Progenitor cell of endocrine pancreas (in vitro differentiated cells): ENCODE results near the gene GTF2IRD1. TPM values are rescaled to one million over a fixed set of nuclear protein-coding genes. Genes with fewer than 3 reads are reported as not detected.

Experiments used
- DNase-seq: peaks from one replicate; pipeline ENCODE4 v3.0.0; 2021; ENCODE audit warnings: low spot score; ENCODE audit not compliant: unreplicated experiment
- H3K27ac Mint-ChIP-seq: 2 replicates; pipeline ENCODE4 v1.8.0; 2021; ENCODE audit warnings: mild to moderate bottlenecking, moderate library complexity, mixed read lengths
- H3K27me3 Mint-ChIP-seq: 2 replicates; pipeline ENCODE4 v1.8.0; 2021; ENCODE audit warnings: mixed read lengths
- H3K36me3 Mint-ChIP-seq: 2 replicates; pipeline ENCODE4 v1.8.0; 2022; ENCODE audit warnings: mixed read lengths; ENCODE audit not compliant: insufficient read depth
- H3K4me1 Mint-ChIP-seq: 2 replicates; pipeline ENCODE4 v1.8.0; 2021; ENCODE audit warnings: low read depth, mixed read lengths
- H3K4me3 Mint-ChIP-seq: 2 replicates; pipeline ENCODE4 v1.8.0; 2021; ENCODE audit warnings: low read depth, mild to moderate bottlenecking, moderate library complexity, mixed read lengths
- H3K9me3 Mint-ChIP-seq: 2 replicates; pipeline ENCODE4 v1.8.0; 2021; ENCODE audit warnings: low read depth, mixed read lengths
- total RNA-seq: library from RNA; stranded (reverse); gene quantifications from 2 replicates; pipeline ENCODE4 v1.2.1, GENCODE V29; 2021
- TF ChIP-seq, protein P1 (sequence below): fragments of 200-600 bp; sonication (generic); IDR thresholded peaks from one replicate; pipeline ENCODE4 v1.5.0; 2021; ENCODE audit warnings: antibody characterized with exemption, mild to moderate bottlenecking; ENCODE audit not compliant: unreplicated experiment

The GTF2IRD1 gene
- total RNA-seq, 1 donor from 2014 or later: 60.7 TPM

DNA sequence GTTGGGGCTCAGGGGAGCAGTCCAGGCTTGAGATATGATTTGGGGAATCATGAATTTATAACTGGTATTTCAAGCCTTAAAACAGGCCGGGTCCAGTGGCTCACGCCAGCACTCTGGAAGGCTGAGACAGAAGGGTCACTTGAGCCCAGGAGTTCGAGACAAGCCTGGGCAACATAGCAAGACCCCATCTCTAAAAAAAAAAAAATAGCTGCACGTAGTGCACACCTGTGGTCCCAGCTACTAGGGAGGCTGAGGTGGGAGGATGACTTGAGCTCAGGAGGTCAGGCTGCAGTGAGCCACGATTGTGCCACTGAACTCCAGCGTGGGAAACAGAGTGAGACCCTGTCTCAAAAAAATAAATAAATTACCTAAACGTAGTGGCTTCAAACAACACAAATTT, 122.1 kb downstream of the GTF2IRD1 start:
- Mint-ChIP-seq H3K4me1 (peaks cover 15% of the 10 kb centered on the region), H3K4me3 (no peak overlapping the region)
- TF ChIP-seq, protein P1, sequence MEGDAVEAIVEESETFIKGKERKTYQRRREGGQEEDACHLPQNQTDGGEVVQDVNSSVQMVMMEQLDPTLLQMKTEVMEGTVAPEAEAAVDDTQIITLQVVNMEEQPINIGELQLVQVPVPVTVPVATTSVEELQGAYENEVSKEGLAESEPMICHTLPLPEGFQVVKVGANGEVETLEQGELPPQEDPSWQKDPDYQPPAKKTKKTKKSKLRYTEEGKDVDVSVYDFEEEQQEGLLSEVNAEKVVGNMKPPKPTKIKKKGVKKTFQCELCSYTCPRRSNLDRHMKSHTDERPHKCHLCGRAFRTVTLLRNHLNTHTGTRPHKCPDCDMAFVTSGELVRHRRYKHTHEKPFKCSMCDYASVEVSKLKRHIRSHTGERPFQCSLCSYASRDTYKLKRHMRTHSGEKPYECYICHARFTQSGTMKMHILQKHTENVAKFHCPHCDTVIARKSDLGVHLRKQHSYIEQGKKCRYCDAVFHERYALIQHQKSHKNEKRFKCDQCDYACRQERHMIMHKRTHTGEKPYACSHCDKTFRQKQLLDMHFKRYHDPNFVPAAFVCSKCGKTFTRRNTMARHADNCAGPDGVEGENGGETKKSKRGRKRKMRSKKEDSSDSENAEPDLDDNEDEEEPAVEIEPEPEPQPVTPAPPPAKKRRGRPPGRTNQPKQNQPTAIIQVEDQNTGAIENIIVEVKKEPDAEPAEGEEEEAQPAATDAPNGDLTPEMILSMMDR: no peak

DNA sequence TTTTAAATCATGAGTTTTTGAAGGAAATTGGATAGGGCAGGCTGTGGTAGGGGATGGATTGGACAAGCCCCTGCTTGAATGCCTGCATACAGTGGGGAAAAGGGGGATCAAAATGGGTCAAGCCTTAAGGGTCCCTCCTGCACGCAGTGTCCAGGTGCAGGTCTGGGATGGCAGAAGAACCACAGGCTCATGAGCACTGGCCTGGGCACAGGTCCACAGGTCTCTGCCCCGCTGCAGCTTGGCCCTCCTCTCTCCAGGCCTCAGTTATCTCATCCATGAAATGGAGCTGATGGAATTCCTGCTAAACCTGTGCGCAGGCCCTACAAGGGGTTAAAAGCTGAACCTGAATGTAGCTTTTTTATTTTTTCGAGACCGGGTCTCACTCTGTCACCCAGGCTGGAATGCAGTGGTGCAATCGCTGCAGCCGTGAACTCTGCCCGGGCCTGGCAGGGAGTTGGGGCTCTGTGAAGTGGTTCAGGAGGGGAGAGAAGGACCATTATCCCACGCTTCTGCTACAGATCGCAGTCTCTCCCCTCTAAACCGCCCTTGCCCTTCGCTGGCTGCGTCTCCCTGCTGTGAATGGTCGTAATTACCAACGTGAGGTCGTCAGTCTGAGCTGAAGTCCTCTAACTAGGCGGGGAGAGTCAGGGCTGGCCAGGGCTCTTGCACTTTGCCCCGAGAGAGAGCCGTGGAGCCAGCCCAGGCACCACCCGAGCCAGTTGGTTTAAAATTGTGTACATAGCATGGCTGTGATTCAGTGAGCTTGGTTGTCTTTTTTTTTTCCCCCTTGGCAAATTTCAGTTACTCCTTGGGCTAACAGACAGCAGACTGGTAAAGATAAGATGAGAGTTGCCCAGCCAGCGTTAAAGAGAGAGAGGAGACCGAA, 126.3 kb downstream of the GTF2IRD1 start:
- Mint-ChIP-seq H3K27ac (peak overlapping the region; percentile 90), H3K4me3 (peak overlapping the region; percentile 53), H3K36me3 (peaks cover 7% of the 10 kb centered on the region), H3K9me3 (no peaks in the 10 kb centered on the region), H3K4me1 (peaks cover 24% of the 10 kb centered on the region), H3K27me3 (no peaks in the 10 kb centered on the region)
- peak; percentile 36 for DNase-seq
- TF ChIP-seq, protein P1: no peak

More for the DNA sequence above, 122.1 kb downstream of the GTF2IRD1 start:
- no peak overlapping the region for H3K27ac Mint-ChIP-seq
- no peak for DNase-seq
- no peaks in the 10 kb centered on the region for H3K27me3 Mint-ChIP-seq
- peaks cover 15% of the 10 kb centered on the region for H3K36me3 Mint-ChIP-seq
- H3K9me3 Mint-ChIP-seq: no peaks in the 10 kb centered on the region

DNA sequence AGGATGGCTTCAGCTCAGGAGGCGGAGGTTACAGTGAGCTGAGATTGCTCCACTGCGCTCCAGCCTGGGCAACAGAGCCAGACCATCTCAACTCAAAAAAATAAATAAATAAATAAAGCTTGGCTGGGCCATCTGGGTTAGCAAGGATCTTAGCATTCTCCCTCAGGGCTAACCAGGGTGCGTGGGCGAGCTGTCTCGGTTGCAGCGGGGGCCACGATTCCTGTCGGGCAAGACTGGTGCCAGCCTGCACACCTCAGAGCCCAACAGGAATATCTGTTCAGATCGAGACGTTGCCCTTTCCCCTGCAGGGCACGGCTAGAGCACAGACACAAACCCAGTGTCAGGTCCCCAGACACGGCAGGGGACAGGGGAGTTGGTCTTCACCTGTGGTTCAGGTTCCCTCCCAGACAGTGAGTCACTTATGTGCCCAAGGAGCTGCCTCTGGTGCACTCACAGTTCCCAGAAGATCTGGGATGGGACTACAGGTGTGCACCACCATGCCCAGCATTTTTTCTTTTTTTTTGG, 128.3 kb downstream of the GTF2IRD1 start:
- peaks cover 30% of the 10 kb centered on the region for H3K4me1 Mint-ChIP-seq
- TF ChIP-seq, protein P1: no peak
- no peak for DNase-seq
- no peak overlapping the region for H3K27ac Mint-ChIP-seq
- no peak overlapping the region for H3K4me3 Mint-ChIP-seq
- no peaks in the 10 kb centered on the region for H3K9me3 Mint-ChIP-seq
- H3K27me3 Mint-ChIP-seq: no peaks in the 10 kb centered on the region
- peaks cover 3% of the 10 kb centered on the region for H3K36me3 Mint-ChIP-seq

DNA sequence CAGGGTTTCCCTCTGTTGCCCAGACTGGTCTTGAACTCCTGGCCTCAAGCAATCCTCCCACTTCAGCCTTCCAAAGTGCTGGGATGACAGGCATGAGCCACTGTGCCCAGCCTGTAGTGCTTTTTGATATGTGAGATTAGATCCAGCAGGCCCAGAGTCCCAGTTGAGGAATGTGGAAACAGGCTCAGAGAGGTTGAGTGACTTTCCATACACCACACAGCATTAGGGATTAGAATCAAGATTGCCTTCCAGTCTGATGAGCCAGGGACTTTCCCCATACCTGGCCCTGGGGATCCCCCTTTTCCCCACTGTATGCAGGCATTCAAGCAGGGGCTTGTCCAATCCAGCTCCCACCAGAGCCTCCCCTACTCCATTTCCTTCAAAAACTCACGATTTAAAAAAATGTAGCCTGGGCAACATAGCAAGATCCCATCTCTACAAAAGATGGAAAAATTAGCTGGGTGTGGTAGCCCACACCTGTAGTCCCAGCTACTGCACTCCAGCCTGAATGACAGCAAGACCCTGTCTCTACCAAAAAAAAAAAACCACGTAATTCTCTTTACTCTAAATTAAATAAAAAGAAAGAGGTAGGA, 128.8 kb downstream of the GTF2IRD1 start:
- Mint-ChIP-seq H3K36me3 (peaks cover 1% of the 10 kb centered on the region), H3K27ac (no peak overlapping the region), H3K4me3 (no peak overlapping the region), H3K9me3 (no peaks in the 10 kb centered on the region), H3K27me3 (no peaks in the 10 kb centered on the region), H3K4me1 (peaks cover 33% of the 10 kb centered on the region)
- no peak for DNase-seq
- TF ChIP-seq, protein P1: no peak

DNA sequence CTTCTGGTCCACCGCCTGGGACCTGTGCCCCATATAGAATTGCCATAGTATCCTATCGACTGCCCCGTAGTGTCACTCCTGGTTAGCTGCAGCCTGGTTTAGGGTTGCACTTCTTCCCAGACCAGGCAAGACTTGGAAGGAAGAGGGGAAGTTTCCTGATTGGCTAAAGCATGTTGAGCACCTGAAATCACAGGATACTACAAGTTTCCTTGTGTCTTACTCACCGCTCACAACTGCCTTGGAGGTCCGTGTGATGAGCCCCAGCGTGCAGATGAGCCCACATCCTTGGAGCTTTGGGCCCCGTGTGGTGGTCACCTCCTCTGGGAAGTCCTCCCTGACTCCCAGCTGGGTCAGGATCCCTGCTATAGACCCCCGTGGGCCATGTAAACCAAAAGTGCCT, 129.9 kb downstream of the GTF2IRD1 start:
- H3K36me3 Mint-ChIP-seq: peaks cover 3% of the 10 kb centered on the region
- TF ChIP-seq, protein P1: no peak
- peaks cover 35% of the 10 kb centered on the region for H3K4me1 Mint-ChIP-seq
- H3K27ac Mint-ChIP-seq: peak overlapping the region; percentile 82
- DNase-seq: no peak
- no peaks in the 10 kb centered on the region for H3K27me3 Mint-ChIP-seq
- H3K4me3 Mint-ChIP-seq: no peak overlapping the region
- H3K9me3 Mint-ChIP-seq: no peaks in the 10 kb centered on the region
